Uterus (tissue), 4 donors: ENCODE results near the gene PTPN23. TPM values are rescaled to one million over a fixed set of nuclear protein-coding genes. Genes with fewer than 3 reads are reported as not detected.
"Not testable (repeated sequence)": the region's sequence is repeated elsewhere in the genome, so short reads cannot be mapped to it uniquely, and the experiment has no call there.

Source experiments
- DNase-seq, 2 donors: peaks; one replicate each; pipeline ENCODE4 v3.0.0-alpha.2; 2019 to 2020
- H3K27ac ChIP-seq, 2 donors: fragments of 200-600 bp; sonication (generic); 1 replicate in 1 of 2; 2 replicates in 1 of 2; pipeline ENCODE4 v1.5.1; 2016 to 2018
- H3K27me3 ChIP-seq, 2 donors: fragments of 200-600 bp; sonication (generic); one replicate each; pipeline ENCODE4 v1.5.1; 2018 to 2019; ENCODE audit warnings: control low read depth in 1 of 2
- H3K36me3 ChIP-seq, 2 donors: fragments of 200-600 bp; sonication (generic); one replicate each; pipeline ENCODE4 v1.5.1; 2019; ENCODE audit warnings: control low read depth in 1 of 2
- H3K4me1 ChIP-seq, 2 donors: fragments of 200-600 bp; sonication (generic); one replicate each; pipeline ENCODE4 v1.5.1; 2018 to 2019; ENCODE audit warnings: control low read depth in 1 of 2
- H3K4me3 ChIP-seq, 2 donors: fragments of 200-600 bp; sonication (generic); 1 replicate in 1 of 2; 2 replicates in 1 of 2; pipeline ENCODE4 v1.5.1; 2018 to 2019; ENCODE audit warnings: mild to moderate bottlenecking in 1 of 2
- H3K9me3 ChIP-seq, 2 donors: fragments of 200-600 bp; sonication (generic); one replicate each; pipeline ENCODE4 v1.5.1; 2019; ENCODE audit warnings: control low read depth in 1 of 2
- POLR2A ChIP-seq, 2 donors: fragments of 450-650 bp; IDR thresholded peaks; one replicate each; pipeline ENCODE4 v1.6.1; 2016; ENCODE audit warnings: antibody characterized with exemption in 2 of 2, mild to moderate bottlenecking in 1 of 2, moderate library complexity in 1 of 2
- intact Hi-C: fragments of 100-400 bp; cut with DNase I; formaldehyde crosslinking; loops from one replicate; pipeline ENCODE4 v1.15.1; 2023; ENCODE audit warnings: low total_unique reads
- total RNA-seq, 4 donors: library from RNA; depleted of rRNA in 3 of 4; stranded (reverse); fragments of >200 nt in 3 of 4; gene quantifications; one replicate each; pipeline versions ENCODE4 v1.1.0 to v1.2.4, GENCODE V29; 2014 to 2023
- TF ChIP-seq, protein P1 (sequence below), 4 experiments: fragments of 200-600 bp in 2 of 4; fragments of 450-650 bp in 2 of 4; sonication (generic) in 2 of 4; IDR thresholded peaks; one replicate each; pipeline ENCODE4 v1.5.1; 2016 to 2019; ENCODE audit warnings: antibody characterized with exemption in 4 of 4, mild to moderate bottlenecking in 2 of 4, moderate library complexity in 1 of 4
- donor health status: DM: yes; HTN: yes; CAD: no.

The PTPN23 gene
- total RNA-seq, 4 donors from 2014 or later, result 5.1 to 51.6 (median 16.2) TPM

- no peaks in the 10 kb centered on the region for H3K36me3 ChIP-seq
- H3K27me3 ChIP-seq, result no peaks in the 10 kb centered on the region
- H3K9me3 ChIP-seq, result no peaks in the 10 kb centered on the region
- no peak overlapping the region for H3K4me3 ChIP-seq
- no peak overlapping the region for H3K27ac ChIP-seq
- no peak for TF ChIP-seq POLR2A (IDR thresholded peaks at IDR 0.05)
- TF ChIP-seq, protein P1, sequence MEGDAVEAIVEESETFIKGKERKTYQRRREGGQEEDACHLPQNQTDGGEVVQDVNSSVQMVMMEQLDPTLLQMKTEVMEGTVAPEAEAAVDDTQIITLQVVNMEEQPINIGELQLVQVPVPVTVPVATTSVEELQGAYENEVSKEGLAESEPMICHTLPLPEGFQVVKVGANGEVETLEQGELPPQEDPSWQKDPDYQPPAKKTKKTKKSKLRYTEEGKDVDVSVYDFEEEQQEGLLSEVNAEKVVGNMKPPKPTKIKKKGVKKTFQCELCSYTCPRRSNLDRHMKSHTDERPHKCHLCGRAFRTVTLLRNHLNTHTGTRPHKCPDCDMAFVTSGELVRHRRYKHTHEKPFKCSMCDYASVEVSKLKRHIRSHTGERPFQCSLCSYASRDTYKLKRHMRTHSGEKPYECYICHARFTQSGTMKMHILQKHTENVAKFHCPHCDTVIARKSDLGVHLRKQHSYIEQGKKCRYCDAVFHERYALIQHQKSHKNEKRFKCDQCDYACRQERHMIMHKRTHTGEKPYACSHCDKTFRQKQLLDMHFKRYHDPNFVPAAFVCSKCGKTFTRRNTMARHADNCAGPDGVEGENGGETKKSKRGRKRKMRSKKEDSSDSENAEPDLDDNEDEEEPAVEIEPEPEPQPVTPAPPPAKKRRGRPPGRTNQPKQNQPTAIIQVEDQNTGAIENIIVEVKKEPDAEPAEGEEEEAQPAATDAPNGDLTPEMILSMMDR (IDR thresholded peaks at IDR 0.05), result no peak
- DNase-seq, result no peak
- intact Hi-C loops, result no loop called here
- H3K4me1 ChIP-seq, result no peaks in the 10 kb centered on the region
These were observed 75.1 kb downstream of the PTPN23 start for GRCh38 chr3:47455806-47456452.

DNA sequence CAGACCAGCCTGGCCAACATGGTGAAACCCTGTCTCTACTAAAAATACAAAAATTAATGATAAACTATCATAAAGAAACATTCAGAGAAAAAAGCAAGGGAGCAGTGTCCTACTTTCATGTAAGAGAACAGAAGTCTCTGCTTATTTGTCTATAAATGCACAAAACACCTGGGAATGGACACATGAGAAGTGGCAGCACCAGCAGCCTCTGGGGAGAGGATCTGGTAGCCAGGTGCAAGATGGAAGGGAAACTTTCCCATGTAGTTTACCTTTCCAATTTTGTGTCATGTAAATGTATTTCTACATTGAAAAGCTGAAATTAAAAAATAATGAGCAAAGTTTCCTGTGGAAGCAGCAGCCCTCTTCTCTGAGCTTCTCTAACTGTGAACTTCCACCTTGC lies 76.2 kb downstream of the PTPN23 start:
- Histone ChIP-seq H3K4me1 (no peaks in the 10 kb centered on the region), H3K27me3 (no peaks in the 10 kb centered on the region), H3K9me3 (no peaks in the 10 kb centered on the region), H3K4me3 (no peak overlapping the region), H3K27ac (no peak overlapping the region), H3K36me3 (no peaks in the 10 kb centered on the region)
- no peak for TF ChIP-seq POLR2A (IDR thresholded peaks at IDR 0.05)
- TF ChIP-seq, protein P1 (IDR thresholded peaks at IDR 0.05), result no peak
- no peak for DNase-seq
- intact Hi-C loops, result no loop called here

DNA sequence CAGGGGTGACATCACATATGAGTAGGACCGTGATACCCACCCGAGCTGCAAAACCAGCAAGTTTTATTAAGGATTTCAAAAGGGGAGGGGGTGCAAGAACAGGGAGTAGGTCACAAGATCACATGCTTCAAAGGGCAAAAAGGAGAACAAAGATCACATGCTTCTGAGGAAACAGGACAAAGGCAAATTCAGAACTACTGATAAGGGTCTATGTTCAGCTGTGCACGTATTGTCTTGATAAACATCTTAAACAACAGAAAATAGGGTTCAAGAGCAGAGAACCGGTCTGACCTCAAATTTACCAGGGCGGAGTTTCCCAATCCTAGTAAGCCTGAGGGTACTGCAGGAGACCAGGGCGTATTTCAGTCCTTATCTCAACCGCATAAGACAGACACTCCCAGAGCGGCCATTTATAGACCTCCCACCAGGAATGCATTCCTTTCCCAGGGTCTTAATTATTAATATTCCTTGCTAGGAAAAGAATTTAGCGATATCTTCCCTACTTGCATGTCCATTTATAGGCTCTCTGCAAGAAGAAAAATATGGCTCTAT lies 78.8 kb downstream of the PTPN23 start:
- DNase-seq, intact Hi-C loops, H3K27me3 ChIP-seq: not testable (repeated sequence)

More for the DNA sequence above, 78.8 kb downstream of the PTPN23 start:
- not testable (repeated sequence) for H3K9me3 ChIP-seq, H3K36me3 ChIP-seq, H3K4me3 ChIP-seq, H3K4me1 ChIP-seq, H3K27ac ChIP-seq

Other genes with a start within 250 kb of the PTPN23 start
- 10 to 100 TPM; 70.3 to 92.1 (median 87.3) TPM for gene SETD2, start 216.9 kb upstream of the PTPN23 start, total RNA-seq
- 1 to 10 TPM in 3 of 4 donors, not detected in 1; 1.8 to 7.4 (median 4.1) TPM for gene KIF9, start 98.2 kb upstream of the PTPN23 start, total RNA-seq
- 10 to 100 TPM in 2 of 4 donors, 1 to 10 TPM in 2; 1.3 to 32.9 (median 15.0) TPM for gene KLHL18, start 98.1 kb upstream of the PTPN23 start, total RNA-seq
- gene SCAP, start 94.9 kb downstream of the PTPN23 start, total RNA-seq, result 10 to 100 TPM; 28.7 to 93.0 (median 48.3) TPM
- 10 to 100 TPM in 3 of 4 donors, 1 to 10 TPM in 1; 6.2 to 33.5 (median 22.5) TPM for gene ELP6, start 132.7 kb downstream of the PTPN23 start, total RNA-seq
- 1 to 10 TPM in 1 of 4 donors, under 1 TPM in 1, not detected in 2; 0.82 to 2.9 TPM for gene CSPG5, start 197.8 kb downstream of the PTPN23 start, total RNA-seq